Spinal cord (tissue), 10 donors: Measurements from ENCODE around the gene DEFB129. TPM values are rescaled to one million over a fixed set of nuclear protein-coding genes. Genes with fewer than 3 reads are reported as not detected.

Experiments used
- DNase-seq, 6 donors: peaks; one replicate each; pipeline versions ENCODE4 v3.0.0 to v3.0.0-alpha.2; 2013 to 2015; ENCODE audit warnings: low spot score in 6 of 6, low read depth in 4 of 6
- H3K27ac ChIP-seq: one replicate; pipeline ENCODE4 v1.5.1; 2013; ENCODE audit warnings: low read depth, low read length, control low read depth
- H3K27me3 ChIP-seq: one replicate; pipeline ENCODE4 v1.6.1; 2013; ENCODE audit warnings: low read length; ENCODE audit not compliant: control insufficient read depth, insufficient read depth
- H3K36me3 ChIP-seq: one replicate; pipeline ENCODE4 v1.6.1; 2013; ENCODE audit warnings: low read length; ENCODE audit not compliant: control insufficient read depth, insufficient read depth
- H3K4me1 ChIP-seq: one replicate; pipeline ENCODE4 v1.6.1; 2013; ENCODE audit warnings: low read length; ENCODE audit not compliant: control insufficient read depth, insufficient read depth
- H3K4me3 ChIP-seq: one replicate; pipeline ENCODE4 v1.5.1; 2013; ENCODE audit warnings: low read depth, low read length, control low read depth
- H3K9me3 ChIP-seq: one replicate; pipeline ENCODE4 v1.6.1; 2013; ENCODE audit warnings: low read length; ENCODE audit not compliant: control insufficient read depth, insufficient read depth
- WGBS: methylation state at CpG from one replicate; pipeline ENCODE4 v1.1.5; 2013; ENCODE audit warnings: missing lambda C conversion rate; ENCODE audit not compliant: insufficient coverage; 5-methylcytosine and 5-hydroxymethylcytosine counted together
- polyA plus RNA-seq, 2 donors: library from polyadenylated mRNA; unstranded; fragments of 120-200 nt; gene quantifications; one replicate each; pipeline ENCODE4 v1.2.1, GENCODE V29; 2013; ENCODE audit not compliant: insufficient read length in 2 of 2
- total RNA-seq, 2 donors: library from RNA; depleted of rRNA in 1 of 2; stranded (reverse); fragments of 120-200 nt in 1 of 2; fragments of >200 nt in 1 of 2; gene quantifications; one replicate each; pipeline versions ENCODE4 v1.2.3 to v1.2.4, GENCODE V29; 2013 to 2014
- donor health status: healthy.

The DEFB129 gene
- total and polyA plus RNA-seq, 4 donors: not detected

DNA sequence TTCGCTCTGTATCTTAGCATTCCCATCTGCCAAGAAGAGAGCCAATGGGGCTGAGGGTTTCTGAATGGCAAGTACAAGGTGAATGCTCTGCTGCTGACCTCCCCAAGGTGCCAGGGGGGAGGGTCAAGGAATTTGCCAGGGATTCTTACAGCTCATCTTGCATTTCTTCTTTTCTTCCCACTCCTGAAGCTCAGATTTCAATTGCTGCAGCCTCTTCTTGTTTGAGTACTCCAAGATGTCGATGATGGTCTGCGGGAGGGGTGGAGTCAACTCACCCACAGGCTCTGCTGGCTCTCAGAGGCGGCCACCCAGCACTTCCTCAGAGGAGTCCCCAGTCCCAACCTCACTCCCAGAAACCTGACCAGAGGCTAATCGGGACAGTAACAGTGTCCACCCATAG lies 51.1 kb downstream of the DEFB129 start:
- H3K9me3 ChIP-seq: no peaks in the 10 kb centered on the region
- H3K36me3 ChIP-seq: peaks cover 42% of the 10 kb centered on the region
- H3K27ac ChIP-seq: no peak overlapping the region
- DNase-seq: no peak
- H3K4me3 ChIP-seq: no peak overlapping the region
- no peaks in the 10 kb centered on the region for H3K27me3 ChIP-seq
- 85% methylated on average over 3 of the region's 5 CpGs for WGBS
- peaks cover 3% of the 10 kb centered on the region for H3K4me1 ChIP-seq

DNA sequence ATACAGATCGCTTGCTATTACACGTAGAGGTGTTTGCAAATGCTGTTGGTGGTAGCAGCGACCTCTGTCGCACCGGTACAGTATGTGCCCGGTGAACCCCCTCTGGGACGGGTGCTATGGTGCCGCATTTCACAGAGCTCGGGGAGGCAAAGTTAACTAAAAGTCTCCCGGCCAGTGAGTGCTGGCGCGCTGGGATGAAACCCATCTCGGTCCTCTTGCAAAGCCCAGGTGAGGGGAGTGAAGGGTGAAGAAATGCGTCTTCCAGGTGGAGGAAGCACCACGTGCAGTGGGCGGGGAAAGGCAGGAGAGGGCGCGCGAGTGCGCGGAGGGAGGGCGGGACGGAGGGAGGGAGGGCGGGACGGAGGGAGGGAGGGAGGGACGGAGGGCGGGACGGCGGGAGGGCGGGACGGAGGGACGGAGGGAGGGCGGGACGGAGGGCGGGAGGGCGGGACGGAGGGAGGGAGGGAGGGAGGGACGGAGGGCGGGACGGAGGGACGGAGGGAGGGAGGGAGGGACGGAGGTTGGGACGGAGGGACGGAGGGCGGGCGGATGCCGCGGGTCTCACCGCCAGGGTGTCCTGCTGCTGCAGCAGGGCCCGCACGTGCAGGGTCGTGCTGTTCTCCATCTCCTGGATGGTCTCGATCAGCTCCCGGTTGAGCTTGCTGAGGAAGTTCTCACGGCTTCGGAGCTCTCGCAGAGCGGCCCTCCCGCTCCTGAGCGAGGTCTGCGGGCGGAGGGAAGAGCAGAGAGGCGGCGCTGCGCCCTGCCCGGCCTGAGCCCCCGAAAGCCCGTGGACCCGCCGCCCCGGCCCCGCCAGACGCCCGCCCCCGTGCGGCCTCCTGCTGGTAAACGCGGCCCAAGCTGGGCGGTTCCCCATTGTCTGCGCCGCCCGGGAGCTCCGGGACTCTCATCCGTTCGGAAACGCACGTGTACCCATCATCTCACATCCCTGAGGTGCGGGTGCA lies 51.8 kb downstream of the DEFB129 start:
- peaks cover 3% of the 10 kb centered on the region for H3K4me1 ChIP-seq
- no peak overlapping the region for H3K27ac ChIP-seq
- H3K27me3 ChIP-seq: no peaks in the 10 kb centered on the region
- H3K9me3 ChIP-seq: no peaks in the 10 kb centered on the region
- no peak overlapping the region for H3K4me3 ChIP-seq
- 40% methylated on average over 46 of the region's 88 CpGs for WGBS
- DNase-seq: peak in 1 of 6 donors; percentile 52
- H3K36me3 ChIP-seq: peaks cover 42% of the 10 kb centered on the region

Other genes starting within 250 kb of the DEFB129 start
- gene DEFB125, start 139.6 kb upstream of the DEFB129 start, total RNA-seq: not detected
- gene DEFB125, start 139.6 kb upstream of the DEFB129 start, polyA plus RNA-seq: not detected
- gene DEFB126, start 84.7 kb upstream of the DEFB129 start, total RNA-seq: not detected
- not detected for gene DEFB126, start 84.7 kb upstream of the DEFB129 start, polyA plus RNA-seq
- gene DEFB127, start 69.8 kb upstream of the DEFB129 start, total RNA-seq: not detected
- not detected for gene DEFB127, start 69.8 kb upstream of the DEFB129 start, polyA plus RNA-seq
- gene DEFB128, start 37.5 kb upstream of the DEFB129 start, total RNA-seq: not detected
- not detected for gene DEFB128, start 37.5 kb upstream of the DEFB129 start, polyA plus RNA-seq
- gene DEFB132, start 30.5 kb downstream of the DEFB129 start, total RNA-seq: not detected
- gene DEFB132, start 30.5 kb downstream of the DEFB129 start, polyA plus RNA-seq: not detected
- gene C20orf96, start 63.5 kb downstream of the DEFB129 start, total RNA-seq: 1 to 10 TPM; 6.8 to 8.9 TPM
- gene C20orf96, start 63.5 kb downstream of the DEFB129 start, polyA plus RNA-seq: 10 to 100 TPM; 26.9 to 29.3 TPM
- 10 to 100 TPM; 18.8 to 26.1 TPM for gene ZCCHC3, start 70.3 kb downstream of the DEFB129 start, total RNA-seq
- 10 to 100 TPM; 25.2 to 26.6 TPM for gene ZCCHC3, start 70.3 kb downstream of the DEFB129 start, polyA plus RNA-seq
- gene SOX12, start 98.3 kb downstream of the DEFB129 start, total RNA-seq: 10 to 100 TPM in 1 of 2 donors, 1 to 10 TPM in 1; 4.3 to 11.8 TPM
- 10 to 100 TPM; 58.8 to 59.9 TPM for gene SOX12, start 98.3 kb downstream of the DEFB129 start, polyA plus RNA-seq
- 10 to 100 TPM; 32.3 to 35.4 TPM for gene NRSN2, start 119.9 kb downstream of the DEFB129 start, total RNA-seq
- gene NRSN2, start 119.9 kb downstream of the DEFB129 start, polyA plus RNA-seq: 100 to 1,000 TPM; 148 to 150 TPM
- 1 to 10 TPM; 5.5 to 6.7 TPM for gene TRIB3, start 153.5 kb downstream of the DEFB129 start, total RNA-seq
- gene TRIB3, start 153.5 kb downstream of the DEFB129 start, polyA plus RNA-seq: 10 to 100 TPM; 11.9 to 12.0 TPM
- 10 to 100 TPM; 22.5 to 50.4 TPM for gene RBCK1, start 181.0 kb downstream of the DEFB129 start, total RNA-seq
- gene RBCK1, start 181.0 kb downstream of the DEFB129 start, polyA plus RNA-seq: 100 to 1,000 TPM in 1 of 2 donors, 10 to 100 TPM in 1; 75.8 to 106 TPM
- gene TBC1D20, start 235.3 kb downstream of the DEFB129 start, total RNA-seq: 10 to 100 TPM; 24.0 to 29.4 TPM
- 10 to 100 TPM; 32.6 to 37.6 TPM for gene TBC1D20, start 235.3 kb downstream of the DEFB129 start, polyA plus RNA-seq